Left kidney (tissue), 8 donors: ENCODE results near the gene LEKR1. TPM values are rescaled to one million over a fixed set of nuclear protein-coding genes. Genes with fewer than 3 reads are reported as not detected.
"Not testable (repeated sequence)": the region's sequence is repeated elsewhere in the genome, so short reads cannot be mapped to it uniquely, and the experiment has no call there.

Experiments used
- DNase-seq: peaks from one replicate; pipeline ENCODE4 v3.0.0-alpha.2; 2013
- long read RNA-seq, 8 donors: transcript quantifications; one replicate each; lab custom pipeline, GENCODE V29; 2026
- polyA plus RNA-seq: library from polyadenylated mRNA; unstranded; fragments of 120-200 nt; gene quantifications from one replicate; pipeline ENCODE4 v1.2.1, GENCODE V29; 2013; ENCODE audit not compliant: insufficient read length

LEKR1 gene
- polyA plus RNA-seq = 3.2 TPM
- long read RNA-seq, donor 1 = 0 reads
- long read RNA-seq, donor 2 = 0 reads
- long read RNA-seq, donor 3 = 0 reads
- long read RNA-seq, donor 4 = 0 reads
- long read RNA-seq, donor 5, partial matches to known transcripts = 0 of 1 reads
- long read RNA-seq, donor 5, other reads (novel, unspliced or antisense) = 0 of 1 reads
- long read RNA-seq, donor 6, partial matches to known transcripts = 40 of 40 reads
- long read RNA-seq, donor 6, other reads (novel, unspliced or antisense) = 0 of 40 reads
- long read RNA-seq, donor 7 = 0 reads
- long read RNA-seq, donor 8, partial matches to known transcripts = 0 of 1 reads
- long read RNA-seq, donor 8, other reads (novel, unspliced or antisense) = 0 of 1 reads

DNA sequence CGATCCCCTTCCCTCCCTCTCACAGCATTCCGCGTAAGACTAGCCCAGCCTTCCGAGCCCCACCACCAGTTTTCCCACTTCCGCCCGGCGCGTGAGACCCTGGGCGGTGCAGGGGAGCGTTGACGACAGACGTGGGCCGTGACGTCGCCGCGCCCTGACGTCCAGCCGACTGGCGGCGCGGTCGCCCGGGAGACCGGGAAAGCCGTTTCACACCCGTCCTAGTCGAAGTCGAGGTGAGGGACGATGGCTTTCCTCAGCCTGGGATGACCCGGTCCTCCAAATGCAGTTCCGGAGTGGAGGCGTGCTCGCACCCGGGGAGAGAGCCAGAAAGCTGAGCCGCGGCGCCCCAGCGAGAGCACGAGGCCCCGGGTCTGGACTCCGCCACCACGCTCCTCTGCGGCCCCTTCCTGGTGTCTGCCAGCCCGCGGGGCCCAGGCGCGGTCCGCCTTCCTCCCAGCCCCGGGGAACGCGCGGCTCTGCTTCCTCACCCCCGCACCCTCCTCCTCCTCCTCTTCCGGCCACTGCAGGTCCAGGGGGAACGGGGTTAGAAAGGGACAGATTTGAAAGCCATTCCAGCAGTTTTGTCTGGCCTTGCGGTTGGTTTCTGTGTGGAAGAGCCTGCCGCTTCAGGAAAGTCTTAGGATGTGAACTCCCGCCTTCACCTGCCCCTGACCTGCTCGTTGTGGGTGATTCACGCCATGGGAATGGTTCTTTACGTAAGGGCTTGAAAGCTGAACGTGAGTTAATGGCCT, at the start of gene LEKR1:
Gene LEKR1, plus strand, starts transcription at position 210 of the 752 bp plus-strand sequence. CDS start 2,977 bp downstream, outside the sequence.
- peak; percentile 83 for DNase-seq

GRCh38 chr3:156776871-156777270, 49.3 kb upstream of the LEKR1 start:
- DNase-seq = no peak

DNA sequence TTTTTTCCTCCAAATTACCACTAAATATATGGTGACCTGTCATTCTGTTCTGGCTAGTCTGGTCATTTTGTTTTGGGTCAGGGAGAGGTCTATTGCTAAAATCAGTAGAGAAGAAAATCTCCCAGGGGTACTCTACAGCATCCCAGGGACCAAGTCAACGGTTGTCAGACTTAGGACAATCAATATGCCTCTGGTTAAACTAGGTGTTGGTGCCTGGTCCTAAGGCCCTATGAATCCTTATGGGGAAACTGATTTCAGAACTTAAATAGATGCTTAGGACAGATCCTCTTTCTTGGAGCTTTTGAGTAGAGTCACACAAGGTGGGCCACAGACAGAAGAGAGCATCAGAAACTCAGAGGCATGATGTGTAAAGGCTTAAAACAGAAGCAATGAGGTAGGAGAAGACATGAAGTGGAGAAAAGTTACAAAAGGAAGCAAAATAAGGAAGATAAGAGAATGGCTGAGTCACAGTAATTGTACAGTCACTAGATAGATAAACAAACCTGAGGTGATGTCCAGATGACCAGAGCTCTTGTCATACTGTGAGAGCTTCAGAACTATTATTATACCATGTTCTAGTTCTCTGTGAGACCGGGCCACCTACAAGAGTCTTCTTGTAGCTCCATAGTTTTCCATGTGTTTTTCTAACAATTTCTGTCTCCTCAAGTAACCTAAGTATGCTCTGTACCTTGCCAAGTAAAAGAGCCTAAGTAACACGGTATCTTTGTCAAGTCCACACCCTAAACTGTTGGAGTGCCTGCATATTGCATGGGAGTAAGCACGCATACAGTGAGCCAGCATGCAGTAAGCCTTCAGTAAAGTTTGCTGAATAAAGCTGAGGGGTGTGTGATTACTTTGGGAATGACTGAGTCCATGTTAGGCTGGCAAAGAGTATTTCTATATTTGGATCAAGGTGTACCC, 44.6 kb upstream of the LEKR1 start:
- DNase-seq = no peak

DNA sequence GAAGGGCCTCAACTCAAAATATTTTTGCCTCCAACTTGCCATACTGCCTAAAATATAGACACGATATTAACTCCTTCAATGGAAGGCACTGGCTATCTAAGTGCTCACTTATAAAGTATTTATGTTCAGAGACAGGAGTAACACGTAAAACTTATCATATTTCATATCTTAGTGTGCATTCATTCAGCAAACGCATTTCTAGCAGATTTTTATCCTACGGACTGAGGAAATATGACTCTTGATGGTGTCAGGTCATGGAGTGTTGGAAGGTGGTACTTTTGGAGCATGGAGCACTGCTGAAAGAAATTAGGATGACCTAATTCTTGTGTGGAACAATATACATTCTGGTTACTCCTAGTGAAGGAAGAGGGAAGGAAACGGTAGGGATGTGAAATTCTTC, 43.8 kb upstream of the LEKR1 start:
- DNase-seq = no peak

DNA sequence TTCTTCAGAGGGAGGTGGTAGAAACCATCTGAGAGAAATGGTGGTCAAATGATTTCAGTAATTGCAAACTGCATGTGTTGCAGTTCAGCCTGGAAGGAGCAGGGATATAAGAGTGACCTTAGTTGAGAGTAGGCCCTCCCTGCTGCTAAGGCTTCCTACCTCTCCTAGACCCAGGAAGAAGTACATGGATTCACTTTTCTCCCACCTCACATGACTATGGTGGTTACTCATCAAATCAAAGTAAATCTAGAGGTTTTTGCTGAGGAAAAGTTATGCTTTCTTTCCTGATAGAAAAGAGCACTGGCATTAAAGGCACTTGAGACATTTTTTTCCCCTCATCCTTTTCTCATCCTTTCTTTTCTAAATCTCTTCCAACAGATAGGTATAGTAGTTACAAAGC, 43.2 kb upstream of the LEKR1 start:
- no peak for DNase-seq

GRCh38 chr3:156787001-156787400, 39.2 kb upstream of the LEKR1 start:
- DNase-seq = no peak

- DNase-seq = no peak
Measured at GRCh38 chr3:156787926-156788663, 38.1 kb upstream of the LEKR1 start.

GRCh38 chr3:156788846-156789245, 37.3 kb upstream of the LEKR1 start:
- no peak for DNase-seq

DNA sequence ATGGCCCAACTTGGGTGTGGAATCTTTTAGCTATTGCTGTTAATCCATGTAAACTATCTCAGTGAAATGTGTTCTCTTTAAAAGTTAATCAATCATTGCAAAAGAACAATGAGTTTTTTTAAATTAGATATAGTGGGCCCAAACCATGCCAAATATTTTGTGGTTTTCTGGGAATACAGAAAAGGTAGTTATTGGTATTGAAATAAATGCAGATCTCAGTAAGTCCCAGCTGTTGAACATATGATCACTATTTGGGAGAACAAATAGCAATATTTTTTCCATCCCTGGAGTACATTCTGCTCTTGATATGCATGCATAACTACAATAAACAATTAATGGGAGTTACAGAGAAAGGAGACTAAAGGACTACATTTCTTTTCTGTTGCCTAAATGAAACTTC, 36.0 kb upstream of the LEKR1 start:
- DNase-seq = no peak

DNA sequence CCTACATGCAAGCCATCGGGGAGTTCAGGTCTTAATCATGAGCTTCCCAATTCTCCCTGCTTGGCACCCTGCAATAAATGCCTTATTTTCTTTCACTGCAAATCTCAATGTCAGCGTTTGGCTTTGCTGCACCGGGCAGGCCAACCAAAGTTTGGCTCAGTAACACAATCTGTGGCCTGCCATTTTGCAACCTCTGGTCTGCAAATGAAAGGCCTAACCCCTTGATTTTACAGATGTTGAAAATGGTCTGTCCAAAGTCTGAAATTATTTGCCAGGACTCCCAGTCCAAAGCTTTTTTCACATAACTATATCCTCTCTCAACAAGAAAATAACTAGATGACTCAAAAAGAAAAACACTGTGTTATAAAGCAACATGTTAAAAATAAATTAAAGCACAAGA, 34.0 kb upstream of the LEKR1 start:
- no peak for DNase-seq

GRCh38 chr3:156792536-156792935, 33.6 kb upstream of the LEKR1 start:
- no peak for DNase-seq

DNA sequence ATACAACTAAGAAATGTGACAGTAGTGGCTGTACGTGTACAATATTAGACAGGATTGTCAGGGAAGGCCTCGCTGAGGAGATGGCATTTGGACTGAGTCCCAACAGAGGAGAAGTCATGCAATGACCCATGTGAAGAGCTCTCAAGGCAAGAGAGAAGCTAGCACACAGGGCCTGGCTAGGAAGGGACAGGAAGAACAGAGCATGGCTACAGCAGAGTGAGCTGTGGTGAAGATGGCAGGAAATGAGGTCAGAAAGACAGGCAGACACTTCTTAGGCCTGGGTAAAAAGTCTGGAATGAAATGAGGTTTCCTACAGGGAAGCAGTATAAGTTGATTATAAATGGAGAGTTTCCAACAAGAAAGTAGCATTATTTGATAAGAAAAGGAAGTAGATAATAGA, 33.2 kb upstream of the LEKR1 start:
- no peak for DNase-seq

GRCh38 chr3:156793400-156793799, 32.8 kb upstream of the LEKR1 start:
- DNase-seq = no peak

DNA sequence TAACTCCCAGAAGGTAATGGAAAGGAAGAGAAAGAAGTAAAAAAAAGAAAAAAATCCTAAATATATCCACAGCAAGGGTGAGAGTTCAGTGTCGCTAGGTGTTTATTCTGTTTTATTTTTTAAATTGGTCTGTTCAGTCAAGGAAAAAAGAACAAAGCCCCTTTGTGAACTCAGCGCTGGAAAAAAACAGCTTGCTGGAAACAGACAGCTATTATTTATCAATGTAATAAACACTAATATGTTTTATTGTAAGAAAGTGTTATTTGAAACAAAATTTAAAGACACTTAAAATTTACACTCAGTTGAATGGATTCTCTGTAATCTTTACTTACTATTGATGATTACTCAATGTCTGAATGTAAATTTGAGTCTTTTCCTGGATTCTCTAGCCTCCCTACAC, 32.3 kb upstream of the LEKR1 start:
- DNase-seq = no peak

DNA sequence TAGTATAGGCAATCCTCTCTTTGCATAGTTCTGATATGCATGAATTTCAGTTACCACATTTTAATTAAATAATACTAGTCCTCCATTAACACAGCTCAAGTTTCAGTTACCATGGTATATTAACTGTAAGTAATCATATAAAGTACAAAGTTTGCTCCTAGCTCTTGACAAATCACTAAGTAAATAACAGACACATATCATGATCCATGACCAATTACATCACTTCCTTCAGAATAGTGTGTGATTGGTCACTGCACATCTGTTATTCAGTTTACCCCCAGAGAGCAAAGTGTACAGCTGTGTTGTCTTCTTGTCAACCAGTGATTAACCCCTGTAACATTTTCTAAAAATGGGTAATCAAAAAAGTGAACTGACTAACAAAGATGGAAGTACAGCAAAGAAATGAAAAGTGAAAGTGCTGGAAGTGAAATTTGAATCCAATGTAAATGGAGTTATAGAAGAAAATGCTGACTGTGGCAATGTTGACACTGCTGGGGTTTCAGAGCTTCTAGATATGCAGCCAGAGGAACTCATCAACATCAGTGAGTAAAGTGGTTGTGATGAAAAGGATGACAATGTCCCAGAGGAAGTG, 30.2 kb upstream of the LEKR1 start:
- no peak for DNase-seq

DNA sequence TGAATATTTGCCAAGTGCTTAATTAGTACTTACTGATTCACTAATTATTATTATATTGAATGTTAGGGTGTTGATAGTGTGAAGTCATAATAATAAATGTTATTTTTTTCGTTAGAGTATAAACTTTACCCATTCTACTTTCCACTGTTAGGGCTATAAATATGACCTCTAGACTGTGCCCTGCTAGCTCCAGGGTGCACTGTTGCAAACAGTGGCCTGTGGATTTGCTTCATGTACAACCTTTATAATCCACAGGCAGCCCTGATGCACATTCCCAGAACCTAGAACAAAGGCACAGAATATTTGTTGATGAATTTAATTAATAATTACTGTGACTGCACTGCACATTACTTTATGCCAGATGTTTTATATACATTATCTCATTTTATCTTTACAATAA, 28.8 kb upstream of the LEKR1 start:
- DNase-seq = no peak

DNA sequence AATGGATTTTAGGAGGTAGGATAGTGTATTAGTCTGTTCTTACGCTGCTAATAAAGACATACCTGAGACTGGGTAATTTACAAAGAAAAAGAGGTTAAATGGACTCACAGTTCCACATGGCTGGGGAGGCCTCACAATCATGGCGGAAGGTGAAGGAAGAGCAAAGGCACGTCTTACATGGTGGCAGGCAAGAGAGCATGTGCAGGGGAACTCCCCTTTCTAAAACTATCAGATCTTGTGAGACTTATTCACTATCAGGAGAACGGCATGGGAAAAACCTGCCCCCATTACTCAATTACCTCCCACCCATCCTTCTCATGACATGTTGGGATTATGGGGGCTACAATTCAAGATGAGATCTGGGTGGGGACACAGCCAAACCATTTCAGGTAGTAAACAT, 25.9 kb upstream of the LEKR1 start:
- DNase-seq = not testable (repeated sequence)

DNA sequence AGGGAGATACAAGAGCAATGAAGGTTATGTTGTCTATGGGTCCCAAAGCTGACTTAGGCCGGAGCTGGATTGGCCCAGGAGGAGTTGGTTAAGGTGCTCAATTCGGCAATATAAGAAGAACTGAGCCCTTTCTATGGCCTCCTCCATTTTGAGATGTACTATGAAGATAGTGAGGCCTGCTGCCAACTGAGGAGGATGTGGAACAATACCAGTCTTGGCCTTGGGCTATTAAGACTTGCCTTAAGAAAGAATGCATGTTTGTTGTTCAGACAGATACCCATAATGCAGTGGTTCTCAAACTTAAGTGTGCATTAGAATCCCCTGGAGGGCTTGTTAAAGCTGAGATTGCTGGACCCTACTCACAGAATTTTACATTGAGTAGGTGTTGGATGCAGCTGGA, 24.4 kb upstream of the LEKR1 start:
- DNase-seq = no peak

DNA sequence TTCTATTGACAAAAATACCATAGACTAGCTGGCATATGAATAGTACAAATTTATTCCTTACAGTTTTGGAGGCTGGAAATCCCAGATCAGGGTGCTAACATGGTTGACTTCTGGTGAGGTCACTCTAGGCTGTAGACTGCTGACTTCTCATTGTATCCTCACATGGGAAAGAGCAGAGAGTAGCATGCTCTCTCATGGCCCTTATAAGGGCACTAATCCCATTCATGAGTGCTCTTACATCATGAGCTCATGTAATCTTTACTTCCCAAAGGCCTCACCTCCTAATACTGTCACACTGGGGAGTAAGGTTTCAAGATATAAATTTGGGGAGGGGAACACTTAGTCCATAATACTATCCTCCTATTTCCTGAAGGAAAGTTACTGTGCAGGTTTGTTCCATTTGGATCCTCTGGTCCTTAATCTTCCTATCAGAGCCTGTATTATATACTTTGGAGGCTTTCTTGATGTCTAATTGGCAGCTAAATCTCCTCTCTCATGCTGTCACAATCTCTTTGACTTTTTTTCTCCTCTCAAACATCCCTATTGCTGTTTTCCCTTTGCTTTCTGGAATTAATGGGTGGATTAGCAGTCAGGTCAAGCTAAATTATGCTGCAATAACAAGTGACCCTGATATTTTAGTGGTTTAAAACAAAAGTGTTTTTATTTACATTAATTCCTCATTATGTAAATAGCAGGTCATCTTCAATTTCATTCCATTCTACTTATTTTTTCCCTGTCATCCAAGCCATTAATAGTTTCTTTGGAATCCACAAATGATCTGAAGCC, 23.1 kb upstream of the LEKR1 start:
- DNase-seq = no peak

- DNase-seq = no peak
Measured at GRCh38 chr3:156803952-156804741, 22.0 kb upstream of the LEKR1 start.
